ENCODE data around the gene PEDS1. TPM values are rescaled to one million over a fixed set of nuclear protein-coding genes. Genes with fewer than 3 reads are reported as not detected.
A peak's percentile ranks its signal among the peaks of the same experiment; 100 is the strongest.

PEDS1 gene
- total and polyA plus RNA-seq, 2 of the 13 experiments (the other 11 are each of a cell fraction or from before 2014, with no cell fraction given), result 30.5 to 93.9 TPM

DNA sequence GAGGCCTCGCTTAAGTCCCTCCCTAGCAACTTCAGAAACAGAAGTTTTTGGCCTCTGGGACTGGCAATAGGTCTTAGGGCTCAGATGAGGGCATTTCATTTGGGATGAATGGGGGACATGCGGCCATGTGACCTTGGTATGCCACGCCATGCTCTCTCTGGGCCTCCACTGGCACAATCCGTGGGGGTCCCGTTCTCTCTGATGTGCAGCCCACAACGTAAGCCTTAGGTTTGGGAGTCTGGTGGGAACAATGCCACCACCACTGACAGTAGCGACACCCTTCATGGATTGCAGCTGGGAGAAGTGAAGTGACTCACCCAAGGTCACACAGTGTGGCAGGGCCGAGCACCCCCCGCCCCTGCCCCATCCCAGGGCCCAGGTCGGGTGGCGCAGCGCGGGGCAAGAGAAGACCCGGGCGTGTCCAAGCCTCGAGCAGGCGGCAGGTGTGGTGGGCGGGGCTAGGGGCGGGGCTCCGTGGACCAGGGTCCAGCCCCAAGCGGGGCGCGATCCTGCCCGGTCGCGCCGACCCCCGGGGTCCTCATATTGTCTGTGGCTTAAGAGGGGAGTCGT, 36.2 kb upstream of the PEDS1 start (continued):
- 0 out of 2 replicates have a peak, but pooled peaks have one; percentile 8 for TF ChIP-seq GATA4 (IDR thresholded peaks at IDR 0.05; ENCODE audit: borderline replicate concordance, low read depth)
- peak; percentile 50 for TF ChIP-seq RBM22 (optimal IDR thresholded peaks at IDR 0.05; ENCODE audit: low read length)
- no peak for TF ChIP-seq MAFK (conservative IDR thresholded peaks at IDR 0.05 in 1 of 2, IDR thresholded peaks at IDR 0.05 in 1 of 2; ENCODE audit: low read length in 2 of 2)
- TF ChIP-seq MAFG (CRISPR knock-in tag; IDR thresholded peaks at IDR 0.05), result 0 out of 2 replicates have a peak, but pooled peaks have one; percentile 6
- no peak for TF ChIP-seq EHMT2 (IDR thresholded peaks at IDR 0.05; ENCODE audit: borderline replicate concordance, low read depth, low read length)
- TF ChIP-seq LCORL (IDR thresholded peaks at IDR 0.05), result 0 out of 2 replicates have a peak, but pooled peaks have one; percentile 2
- peak; percentile 67; the same call in 1 of the 2 replicates for TF ChIP-seq LCORL (CRISPR knock-in tag; IDR thresholded peaks at IDR 0.05)
- TF ChIP-seq, protein P1, sequence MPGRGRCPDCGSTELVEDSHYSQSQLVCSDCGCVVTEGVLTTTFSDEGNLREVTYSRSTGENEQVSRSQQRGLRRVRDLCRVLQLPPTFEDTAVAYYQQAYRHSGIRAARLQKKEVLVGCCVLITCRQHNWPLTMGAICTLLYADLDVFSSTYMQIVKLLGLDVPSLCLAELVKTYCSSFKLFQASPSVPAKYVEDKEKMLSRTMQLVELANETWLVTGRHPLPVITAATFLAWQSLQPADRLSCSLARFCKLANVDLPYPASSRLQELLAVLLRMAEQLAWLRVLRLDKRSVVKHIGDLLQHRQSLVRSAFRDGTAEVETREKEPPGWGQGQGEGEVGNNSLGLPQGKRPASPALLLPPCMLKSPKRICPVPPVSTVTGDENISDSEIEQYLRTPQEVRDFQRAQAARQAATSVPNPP (CRISPR knock-in tag; IDR thresholded peaks at IDR 0.05), result no peak; the same call in 1 of the 2 replicates
- TF ChIP-seq, protein P2, sequence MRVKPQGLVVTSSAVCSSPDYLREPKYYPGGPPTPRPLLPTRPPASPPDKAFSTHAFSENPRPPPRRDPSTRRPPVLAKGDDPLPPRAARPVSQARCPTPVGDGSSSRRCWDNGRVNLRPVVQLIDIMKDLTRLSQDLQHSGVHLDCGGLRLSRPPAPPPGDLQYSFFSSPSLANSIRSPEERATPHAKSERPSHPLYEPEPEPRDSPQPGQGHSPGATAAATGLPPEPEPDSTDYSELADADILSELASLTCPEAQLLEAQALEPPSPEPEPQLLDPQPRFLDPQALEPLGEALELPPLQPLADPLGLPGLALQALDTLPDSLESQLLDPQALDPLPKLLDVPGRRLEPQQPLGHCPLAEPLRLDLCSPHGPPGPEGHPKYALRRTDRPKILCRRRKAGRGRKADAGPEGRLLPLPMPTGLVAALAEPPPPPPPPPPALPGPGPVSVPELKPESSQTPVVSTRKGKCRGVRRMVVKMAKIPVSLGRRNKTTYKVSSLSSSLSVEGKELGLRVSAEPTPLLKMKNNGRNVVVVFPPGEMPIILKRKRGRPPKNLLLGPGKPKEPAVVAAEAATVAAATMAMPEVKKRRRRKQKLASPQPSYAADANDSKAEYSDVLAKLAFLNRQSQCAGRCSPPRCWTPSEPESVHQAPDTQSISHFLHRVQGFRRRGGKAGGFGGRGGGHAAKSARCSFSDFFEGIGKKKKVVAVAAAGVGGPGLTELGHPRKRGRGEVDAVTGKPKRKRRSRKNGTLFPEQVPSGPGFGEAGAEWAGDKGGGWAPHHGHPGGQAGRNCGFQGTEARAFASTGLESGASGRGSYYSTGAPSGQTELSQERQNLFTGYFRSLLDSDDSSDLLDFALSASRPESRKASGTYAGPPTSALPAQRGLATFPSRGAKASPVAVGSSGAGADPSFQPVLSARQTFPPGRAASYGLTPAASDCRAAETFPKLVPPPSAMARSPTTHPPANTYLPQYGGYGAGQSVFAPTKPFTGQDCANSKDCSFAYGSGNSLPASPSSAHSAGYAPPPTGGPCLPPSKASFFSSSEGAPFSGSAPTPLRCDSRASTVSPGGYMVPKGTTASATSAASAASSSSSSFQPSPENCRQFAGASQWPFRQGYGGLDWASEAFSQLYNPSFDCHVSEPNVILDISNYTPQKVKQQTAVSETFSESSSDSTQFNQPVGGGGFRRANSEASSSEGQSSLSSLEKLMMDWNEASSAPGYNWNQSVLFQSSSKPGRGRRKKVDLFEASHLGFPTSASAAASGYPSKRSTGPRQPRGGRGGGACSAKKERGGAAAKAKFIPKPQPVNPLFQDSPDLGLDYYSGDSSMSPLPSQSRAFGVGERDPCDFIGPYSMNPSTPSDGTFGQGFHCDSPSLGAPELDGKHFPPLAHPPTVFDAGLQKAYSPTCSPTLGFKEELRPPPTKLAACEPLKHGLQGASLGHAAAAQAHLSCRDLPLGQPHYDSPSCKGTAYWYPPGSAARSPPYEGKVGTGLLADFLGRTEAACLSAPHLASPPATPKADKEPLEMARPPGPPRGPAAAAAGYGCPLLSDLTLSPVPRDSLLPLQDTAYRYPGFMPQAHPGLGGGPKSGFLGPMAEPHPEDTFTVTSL (CRISPR knock-in tag; IDR thresholded peaks at IDR 0.05; ENCODE audit: borderline replicate concordance), result no peak
- TF ChIP-seq ZNF3 (CRISPR knock-in tag; IDR thresholded peaks at IDR 0.05), result no peak
- TF ChIP-seq PCBP2 (optimal IDR thresholded peaks at IDR 0.05; ENCODE audit: low read depth, low read length, poor library complexity, severe bottlenecking), result no peak
- no peak for TF ChIP-seq ZNF788 (CRISPR knock-in tag; IDR thresholded peaks at IDR 0.05; ENCODE audit: borderline replicate concordance)
- 0 out of 2 replicates have a peak, but pooled peaks have one; percentile 49 for TF ChIP-seq MEIS1 (CRISPR knock-in tag; IDR thresholded peaks at IDR 0.05; ENCODE audit: borderline replicate concordance)
- no peak for TF ChIP-seq HNRNPUL1 (IDR thresholded peaks at IDR 0.05; ENCODE audit: low read depth, low read length)
- TF ChIP-seq ZFP37 (CRISPR knock-in tag; IDR thresholded peaks at IDR 0.05; ENCODE audit: borderline replicate concordance), result no peak
- TF ChIP-seq ZNF850 (CRISPR knock-in tag; conservative IDR thresholded peaks at IDR 0.05), result no peak; the same call in 1 of the 2 replicates
- TF ChIP-seq ZNF280B (CRISPR knock-in tag; IDR thresholded peaks at IDR 0.05; ENCODE audit: borderline replicate concordance), result peak; percentile 3
- TF ChIP-seq PATZ1 (CRISPR knock-in tag; IDR thresholded peaks at IDR 0.05), result peak; percentile 62; the same call in 1 of the 2 replicates

Measured in HepG2 (cell line).